ENCODE results near the gene DPYSL5.

The DPYSL5 gene

GRCh38 chr2:26847655-26848335, at the start of gene DPYSL5:
TSS of gene DPYSL5 (plus strand) at chr2:26848132. CDS start at chr2:26898500, 50,368 bp downstream.
- TF ChIP-seq CTCF (conservative IDR thresholded peaks at IDR 0.05; ENCODE audit: low read depth) = no peak
- CTCF ChIA-PET = interaction anchor here (1.1 kb wide), 1 partner anchor 432 kb away, joined by 3 read pairs; no protein-coding TSS in a partner anchor
- POLR2A ChIA-PET (ENCODE audit: low non-redundant PET) = no interaction called here
- DNase-seq (ENCODE audit: low spot score) = no peak
- H3K27ac ChIP-seq = no peak within 1 kb of the TSS

- no peak for TF ChIP-seq CTCF (conservative IDR thresholded peaks at IDR 0.05; ENCODE audit: low read depth)
- no peak for DNase-seq (ENCODE audit: low spot score)
- peak overlapping the region; percentile 32; the same call in 1 of the 2 replicates for H3K27ac ChIP-seq
- ChIA-PET CTCF (no interaction called here), POLR2A (ENCODE audit: low non-redundant PET) (no interaction called here)
Measured at GRCh38 chr2:26801328-26801727, 46.6 kb upstream of the DPYSL5 start.

- DNase-seq (ENCODE audit: low spot score) = no peak
- CTCF ChIA-PET = interaction anchor here (0.6 kb wide), 1 partner anchor 114 kb away, joined by 3 read pairs; no protein-coding TSS in a partner anchor
- peak overlapping the region; percentile 32; the same call in 1 of the 2 replicates for H3K27ac ChIP-seq
- POLR2A ChIA-PET (ENCODE audit: low non-redundant PET) = no interaction called here
- no peak for TF ChIP-seq CTCF (conservative IDR thresholded peaks at IDR 0.05; ENCODE audit: low read depth)
Measured at GRCh38 chr2:26801796-26802195, 46.1 kb upstream of the DPYSL5 start.

GRCh38 chr2:26805241-26805676, 42.7 kb upstream of the DPYSL5 start:
- H3K27ac ChIP-seq = peak overlapping the region; percentile 50; the same call in 1 of the 2 replicates
- CTCF ChIA-PET = no interaction called here
- POLR2A ChIA-PET (ENCODE audit: low non-redundant PET) = interaction anchor here (0.6 kb wide), 1 partner anchor 21 kb away, joined by 9 read pairs; no protein-coding TSS in a partner anchor
- DNase-seq (ENCODE audit: low spot score) = peak; percentile 80
- no peak for TF ChIP-seq CTCF (conservative IDR thresholded peaks at IDR 0.05; ENCODE audit: low read depth)

- POLR2A ChIA-PET (ENCODE audit: low non-redundant PET) = no interaction called here
- no peak for DNase-seq (ENCODE audit: low spot score)
- CTCF ChIA-PET = no interaction called here
- TF ChIP-seq CTCF (conservative IDR thresholded peaks at IDR 0.05; ENCODE audit: low read depth) = no peak
- H3K27ac ChIP-seq = no peak overlapping the region
Measured at GRCh38 chr2:26807788-26808460, 40.0 kb upstream of the DPYSL5 start.

GRCh38 chr2:26809211-26809610, 38.7 kb upstream of the DPYSL5 start:
- TF ChIP-seq CTCF (conservative IDR thresholded peaks at IDR 0.05; ENCODE audit: low read depth) = no peak
- ChIA-PET POLR2A (ENCODE audit: low non-redundant PET) (no interaction called here), CTCF (interaction anchor here (0.7 kb wide), 1 partner anchor 472 kb away, joined by 7 read pairs; no protein-coding TSS in a partner anchor)
- no peak for DNase-seq (ENCODE audit: low spot score)
- no peak overlapping the region for H3K27ac ChIP-seq

Data from RWPE1 (cell line).